ENCODE data around the gene MUC6.
"Not testable (repeated sequence)": the region's sequence is repeated elsewhere in the genome, so short reads cannot be mapped to it uniquely, and the experiment has no call there.

Gene MUC6

DNA sequence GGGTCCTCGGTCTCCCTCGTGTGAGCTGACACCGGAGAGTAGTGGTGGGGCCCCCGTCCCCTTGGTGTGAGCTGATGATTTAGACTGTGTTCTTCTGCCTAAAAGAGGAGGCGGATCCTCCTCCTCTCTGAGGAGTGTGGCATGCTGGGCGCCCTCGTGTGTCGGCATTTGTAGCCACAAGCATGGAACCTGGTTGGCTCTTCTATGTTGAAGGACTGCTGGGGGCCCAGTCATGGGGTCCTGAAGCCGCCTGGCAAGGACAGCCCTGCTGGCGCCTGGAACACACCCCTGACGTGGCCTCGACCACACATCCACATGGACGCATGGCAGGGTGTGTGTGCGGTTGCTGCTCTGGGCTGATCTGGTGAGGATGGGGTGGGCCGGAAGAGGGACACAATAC, 60.7 kb downstream of the MUC6 start:
- DNase-seq (ENCODE audit: low spot score), result no peak
- in situ Hi-C loops (cut with MboI; ENCODE audit: low sequenced_read_pairs, unreplicated experiment), result no loop called here
- TF ChIP-seq, protein P1, sequence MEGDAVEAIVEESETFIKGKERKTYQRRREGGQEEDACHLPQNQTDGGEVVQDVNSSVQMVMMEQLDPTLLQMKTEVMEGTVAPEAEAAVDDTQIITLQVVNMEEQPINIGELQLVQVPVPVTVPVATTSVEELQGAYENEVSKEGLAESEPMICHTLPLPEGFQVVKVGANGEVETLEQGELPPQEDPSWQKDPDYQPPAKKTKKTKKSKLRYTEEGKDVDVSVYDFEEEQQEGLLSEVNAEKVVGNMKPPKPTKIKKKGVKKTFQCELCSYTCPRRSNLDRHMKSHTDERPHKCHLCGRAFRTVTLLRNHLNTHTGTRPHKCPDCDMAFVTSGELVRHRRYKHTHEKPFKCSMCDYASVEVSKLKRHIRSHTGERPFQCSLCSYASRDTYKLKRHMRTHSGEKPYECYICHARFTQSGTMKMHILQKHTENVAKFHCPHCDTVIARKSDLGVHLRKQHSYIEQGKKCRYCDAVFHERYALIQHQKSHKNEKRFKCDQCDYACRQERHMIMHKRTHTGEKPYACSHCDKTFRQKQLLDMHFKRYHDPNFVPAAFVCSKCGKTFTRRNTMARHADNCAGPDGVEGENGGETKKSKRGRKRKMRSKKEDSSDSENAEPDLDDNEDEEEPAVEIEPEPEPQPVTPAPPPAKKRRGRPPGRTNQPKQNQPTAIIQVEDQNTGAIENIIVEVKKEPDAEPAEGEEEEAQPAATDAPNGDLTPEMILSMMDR (IDR thresholded peaks at IDR 0.05; ENCODE audit: borderline replicate concordance, control extremely low read depth, extremely low read depth, insufficient read depth, missing control alignments), result no peak

DNA sequence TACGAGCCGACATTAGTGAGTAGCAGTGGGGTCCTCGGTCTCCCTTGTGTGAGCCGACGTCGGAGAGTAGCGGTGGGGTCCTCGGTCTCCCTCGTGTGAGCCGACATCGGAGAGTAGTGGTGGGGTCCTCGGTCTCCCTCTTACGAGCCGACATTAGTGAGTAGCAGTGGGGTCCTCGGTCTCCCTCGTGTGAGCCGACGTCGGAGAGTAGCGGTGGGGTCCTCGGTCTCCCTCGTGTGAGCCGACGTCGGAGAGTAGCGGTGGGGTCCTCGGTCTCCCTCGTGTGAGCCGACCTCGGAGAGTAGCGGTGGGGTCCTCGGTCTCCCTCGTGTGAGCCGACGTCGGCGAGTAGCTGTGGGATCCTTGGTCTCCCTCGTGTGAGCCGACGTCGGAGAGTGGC, 61.1 kb downstream of the MUC6 start:
- in situ Hi-C loops (cut with MboI; ENCODE audit: low sequenced_read_pairs, unreplicated experiment); DNase-seq (ENCODE audit: low spot score): not testable (repeated sequence)

GRCh38 chr11:973237-973636, 63.3 kb downstream of the MUC6 start:
- in situ Hi-C loops (cut with MboI; ENCODE audit: low sequenced_read_pairs, unreplicated experiment), result no loop called here
- DNase-seq (ENCODE audit: low spot score), result no peak
- TF ChIP-seq, protein P1 (IDR thresholded peaks at IDR 0.05; ENCODE audit: borderline replicate concordance, control extremely low read depth, extremely low read depth, insufficient read depth, missing control alignments), result no peak

- TF ChIP-seq, protein P1 (IDR thresholded peaks at IDR 0.05; ENCODE audit: borderline replicate concordance, control extremely low read depth, extremely low read depth, insufficient read depth, missing control alignments), result no peak
- in situ Hi-C loops (cut with MboI; ENCODE audit: low sequenced_read_pairs, unreplicated experiment), result no loop called here
- DNase-seq (ENCODE audit: low spot score), result no peak
Observed at GRCh38 chr11:972523-973211, 63.9 kb downstream of the MUC6 start.

DNA sequence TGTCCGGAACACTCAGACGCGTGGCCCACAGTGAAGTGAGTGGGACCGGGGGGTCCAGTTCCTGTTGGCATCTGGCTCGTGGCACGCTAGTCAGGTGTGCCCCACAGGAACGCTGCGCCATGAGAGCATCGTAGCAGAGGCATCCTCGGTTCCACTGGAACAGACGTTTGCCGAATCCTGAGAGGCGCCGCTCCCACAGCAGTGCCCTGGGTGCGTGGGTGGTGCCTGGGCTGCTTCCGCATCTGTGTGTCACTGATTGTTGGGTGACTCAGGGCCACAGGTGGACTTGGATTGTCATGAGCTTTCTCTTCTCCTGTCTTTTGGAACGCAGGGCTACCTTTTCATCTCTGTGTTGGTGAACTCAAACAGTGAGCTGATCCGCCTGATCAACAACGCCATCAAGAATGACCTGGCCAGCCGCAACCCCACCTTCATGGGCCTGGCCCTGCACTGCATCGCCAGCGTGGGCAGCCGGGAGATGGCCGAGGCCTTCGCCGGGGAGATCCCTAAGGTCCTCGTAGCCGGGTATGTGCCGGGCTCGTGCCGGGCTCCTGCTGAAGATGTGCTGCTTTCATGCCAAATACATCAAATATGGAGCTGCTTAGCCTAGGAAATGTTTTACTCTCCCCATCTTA, 64.7 kb downstream of the MUC6 start:
- TF ChIP-seq, protein P1 (IDR thresholded peaks at IDR 0.05; ENCODE audit: borderline replicate concordance, control extremely low read depth, extremely low read depth, insufficient read depth, missing control alignments), result no peak
- in situ Hi-C loops (cut with MboI; ENCODE audit: low sequenced_read_pairs, unreplicated experiment), result no loop called here
- no peak for DNase-seq (ENCODE audit: low spot score)

DNA sequence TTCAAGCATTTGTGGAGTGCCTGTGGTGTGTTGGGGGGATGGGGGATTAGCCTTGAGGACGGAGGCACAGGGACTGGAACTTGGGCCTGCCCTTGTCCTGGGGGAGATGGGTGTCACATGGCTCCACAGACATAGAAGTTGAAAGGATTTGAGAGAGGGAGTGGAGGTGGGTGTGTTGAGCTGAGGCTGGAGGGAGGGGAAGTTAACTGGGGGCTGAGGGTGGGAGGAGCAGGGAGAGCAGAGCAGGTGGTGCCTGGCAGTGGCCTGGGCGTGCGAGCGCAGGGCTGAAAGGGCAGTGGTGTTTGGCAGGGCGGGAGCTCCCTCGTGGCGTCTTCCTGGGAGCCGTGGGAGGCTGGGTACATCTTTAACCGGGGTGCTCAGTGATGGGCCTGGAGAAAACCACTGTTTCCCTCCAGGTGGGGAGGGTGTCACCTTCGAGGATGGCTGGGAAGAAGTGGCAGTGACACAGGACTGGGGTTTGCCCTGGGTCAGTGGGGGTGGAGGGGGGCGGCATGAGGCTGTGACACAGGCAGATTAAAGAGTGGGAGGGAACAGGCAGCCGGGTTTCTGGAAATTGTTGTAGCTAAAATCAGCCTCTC, 65.3 kb downstream of the MUC6 start:
- no peak for DNase-seq (ENCODE audit: low spot score)
- in situ Hi-C loops (cut with MboI; ENCODE audit: low sequenced_read_pairs, unreplicated experiment), result no loop called here
- TF ChIP-seq, protein P1 (IDR thresholded peaks at IDR 0.05; ENCODE audit: borderline replicate concordance, control extremely low read depth, extremely low read depth, insufficient read depth, missing control alignments), result no peak

- no peak for DNase-seq (ENCODE audit: low spot score)
- TF ChIP-seq, protein P1 (IDR thresholded peaks at IDR 0.05; ENCODE audit: borderline replicate concordance, control extremely low read depth, extremely low read depth, insufficient read depth, missing control alignments), result no peak
- in situ Hi-C loops (cut with MboI; ENCODE audit: low sequenced_read_pairs, unreplicated experiment), result no loop called here
Observed at GRCh38 chr11:970319-970871, 66.1 kb downstream of the MUC6 start.
